GM04503 (cell line): ENCODE measurements around the gene ATP8B4.

Source experiments
- DNase-seq: peaks from one replicate; pipeline ENCODE4 v3.0.0-alpha.2; 2012; ENCODE audit warnings: low read depth

The ATP8B4 gene

DNA sequence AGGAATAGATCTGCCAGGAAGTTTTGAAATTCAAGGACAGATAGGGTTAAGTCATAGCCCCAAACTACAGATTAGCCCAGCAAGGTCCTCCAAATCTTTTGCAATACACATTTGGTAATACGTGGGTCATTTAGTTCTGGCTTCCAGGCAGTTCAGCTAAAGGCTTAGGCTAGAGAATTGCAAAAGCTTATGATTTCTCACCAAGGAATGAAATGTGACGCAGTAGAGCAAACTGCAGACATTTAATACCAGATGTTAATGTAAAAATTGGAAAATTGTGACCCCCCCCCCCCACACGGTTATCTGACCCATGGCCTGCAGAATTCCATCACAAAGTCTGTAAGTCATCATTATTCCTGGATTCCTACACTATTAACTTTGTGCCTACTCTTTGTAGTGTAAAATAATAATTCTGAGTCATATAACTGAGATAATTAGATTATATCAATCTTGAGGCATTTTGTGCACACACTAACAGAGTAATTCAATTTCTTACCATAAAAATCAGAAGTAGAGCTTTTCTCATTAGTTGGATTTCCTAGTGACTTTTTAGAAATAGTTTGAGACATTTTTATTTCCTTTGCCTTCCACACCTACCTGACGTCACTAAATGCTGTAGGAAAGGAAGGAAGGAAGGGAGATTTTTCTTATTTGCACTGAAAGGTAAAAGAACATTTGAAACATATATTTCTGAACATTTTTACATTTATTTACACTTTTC, 263.0 kb downstream of the ATP8B4 start:
- peak; percentile 98 for DNase-seq

DNA sequence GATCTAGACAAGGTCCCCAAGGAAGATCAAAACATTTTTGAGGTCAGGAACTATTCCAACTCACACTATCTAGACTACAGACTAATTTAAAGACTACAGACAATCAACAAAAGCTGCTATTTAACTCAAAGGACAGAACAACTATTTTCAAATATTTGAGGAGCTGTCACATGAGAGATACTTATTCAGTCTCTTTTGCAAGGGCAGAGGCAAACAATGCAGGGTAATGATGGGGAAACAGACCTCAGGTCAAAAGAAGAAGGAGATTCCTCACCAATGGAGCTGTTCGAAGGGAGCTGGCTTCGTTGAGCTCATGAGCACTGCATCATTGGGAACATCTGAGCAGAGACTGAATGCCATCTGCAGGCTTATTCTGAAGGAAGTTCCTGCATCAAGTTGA, 266.3 kb downstream of the ATP8B4 start:
- no peak for DNase-seq

GRCh38 chr15:49848807-49849206, 270.2 kb downstream of the ATP8B4 start:
- no peak for DNase-seq

DNA sequence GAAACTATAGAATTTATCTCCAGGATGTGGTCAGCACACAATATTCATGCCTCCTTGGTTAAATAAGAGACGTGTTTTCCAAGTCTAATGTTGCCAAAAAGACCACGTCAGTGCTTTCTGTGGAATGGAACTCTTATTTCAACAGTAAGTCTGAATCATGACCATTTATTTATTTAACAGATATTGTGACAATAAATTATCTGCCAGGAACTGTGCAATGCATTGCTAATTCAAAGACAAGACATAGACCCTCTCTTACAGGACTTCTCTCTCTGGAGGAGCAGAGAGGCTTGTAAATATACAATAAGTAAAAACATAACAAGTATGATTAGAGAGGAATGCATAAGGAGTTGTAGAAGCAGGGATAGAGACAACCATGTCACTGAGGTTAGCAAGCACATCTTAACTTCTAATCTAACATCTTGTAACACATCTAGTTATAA, 270.7 kb downstream of the ATP8B4 start:
- DNase-seq, result peak; percentile 97

GRCh38 chr15:49847423-49848281, 271.4 kb downstream of the ATP8B4 start:
- no peak for DNase-seq

- no peak for DNase-seq
Observed at GRCh38 chr15:49844390-49844789, 274.6 kb downstream of the ATP8B4 start.

GRCh38 chr15:49843725-49844124, 275.3 kb downstream of the ATP8B4 start:
- DNase-seq, result no peak

GRCh38 chr15:49842031-49842730, 276.9 kb downstream of the ATP8B4 start:
- no peak for DNase-seq

- DNase-seq, result no peak
Observed at GRCh38 chr15:49832511-49832910, 286.5 kb downstream of the ATP8B4 start.

DNA sequence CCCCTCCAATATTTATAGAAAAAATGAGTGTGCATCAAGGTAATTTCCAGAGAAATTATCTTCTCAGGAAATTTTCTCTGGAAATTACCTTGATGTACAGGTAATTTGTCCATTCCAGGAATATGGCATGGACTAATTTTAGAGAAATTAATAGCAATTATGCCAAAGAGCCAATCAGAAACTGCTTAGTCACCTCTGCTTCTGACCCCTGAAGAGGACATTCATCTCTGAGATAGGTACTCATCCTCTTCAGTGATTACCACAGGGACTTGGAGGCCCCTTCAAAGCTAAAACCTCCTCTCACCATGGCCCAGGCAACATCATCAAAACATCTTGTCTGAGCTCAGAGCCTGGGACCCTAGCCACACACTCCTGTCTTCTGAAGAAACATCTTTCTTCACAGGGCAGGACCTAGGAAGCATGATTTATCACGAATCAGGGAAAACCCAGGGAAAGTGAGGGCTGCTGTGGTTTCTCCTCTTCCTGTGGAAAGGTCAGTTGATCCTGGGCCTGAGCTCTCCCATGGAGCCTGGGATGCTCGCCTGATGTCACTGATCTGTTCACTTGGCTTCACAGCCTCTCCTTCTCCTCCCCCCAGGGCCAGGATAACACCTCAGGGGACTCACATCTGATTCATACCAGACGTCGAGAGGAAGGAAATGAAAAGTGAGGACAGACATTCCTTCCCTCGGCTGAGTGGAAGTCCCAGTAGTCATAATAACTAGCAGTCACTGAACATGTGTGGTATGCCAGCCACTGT, 287.6 kb downstream of the ATP8B4 start:
- DNase-seq, result peak; percentile 98

DNA sequence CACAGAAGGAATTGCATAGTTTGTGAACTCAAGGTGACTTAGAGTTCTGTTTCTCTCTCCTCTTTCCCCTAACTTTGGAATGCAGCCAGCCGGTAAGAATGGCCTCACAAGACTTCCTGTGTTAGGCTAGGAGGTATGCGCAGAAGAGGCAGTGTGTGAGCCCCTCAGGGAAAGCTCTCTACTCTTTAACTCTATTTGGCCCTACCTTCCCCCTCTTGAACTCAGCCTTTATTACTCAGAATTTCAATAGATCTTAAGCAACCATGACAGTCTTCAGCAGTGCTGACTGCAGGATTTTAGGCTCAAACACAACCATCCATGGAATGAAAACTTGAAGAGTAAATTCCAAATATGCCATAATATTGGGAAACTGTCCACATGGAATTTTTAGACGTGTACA, 288.6 kb downstream of the ATP8B4 start:
- DNase-seq, result no peak

- no peak for DNase-seq
Observed at GRCh38 chr15:49827311-49827710, 291.7 kb downstream of the ATP8B4 start.

- DNase-seq, result no peak
Observed at GRCh38 chr15:49826640-49827234, 292.3 kb downstream of the ATP8B4 start.

DNA sequence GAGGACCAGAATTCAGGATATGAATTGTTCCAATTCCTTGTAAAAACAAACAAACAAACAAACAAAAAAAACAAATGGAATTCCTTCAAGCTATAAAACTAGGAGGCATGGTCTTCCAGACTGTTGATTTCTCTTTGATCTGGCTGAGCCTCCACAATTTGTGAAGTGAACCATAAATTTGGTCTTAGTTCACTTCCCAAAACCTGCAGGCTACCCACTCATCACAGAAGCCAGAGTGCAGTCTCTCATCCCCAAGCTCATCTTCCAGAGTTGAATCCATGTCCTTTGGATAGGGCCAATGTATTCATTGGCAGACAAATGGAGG, 294.3 kb downstream of the ATP8B4 start:
- DNase-seq, result no peak

DNA sequence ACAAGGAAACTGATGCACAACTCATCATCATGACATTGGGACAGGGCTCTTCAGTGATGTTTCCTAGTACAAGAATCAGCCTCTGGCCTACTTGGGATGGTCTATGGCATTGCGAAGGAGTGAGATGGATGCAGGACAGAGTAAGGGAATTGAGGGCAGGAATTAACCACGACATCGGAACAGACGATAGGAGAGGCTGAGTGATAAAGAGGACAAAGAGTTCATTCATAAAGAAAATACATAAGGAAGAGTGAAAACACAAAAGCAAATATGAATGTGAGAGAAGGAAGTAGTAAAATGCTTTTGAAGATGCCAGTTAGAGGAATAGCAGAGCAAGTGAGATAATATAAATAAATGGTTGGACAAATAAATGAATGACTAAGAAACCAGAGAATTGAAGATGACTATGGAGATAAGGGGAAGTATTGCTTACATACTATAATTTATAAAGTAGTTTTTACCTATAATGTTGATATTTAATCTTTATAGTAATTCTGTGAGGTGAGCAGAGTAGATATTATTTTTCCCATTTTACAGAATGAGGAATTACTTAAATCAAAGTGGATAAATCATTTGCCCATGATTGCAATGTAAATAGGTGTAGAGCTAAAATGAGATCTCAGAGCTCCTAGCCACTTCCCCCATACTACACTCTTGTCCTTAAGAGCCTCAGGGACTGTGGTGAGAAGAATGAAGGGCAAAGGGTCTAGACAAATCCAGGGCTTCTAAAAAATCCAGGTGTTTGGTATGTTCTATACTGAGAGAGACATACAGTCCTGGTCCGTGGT, 294.9 kb downstream of the ATP8B4 start:
- DNase-seq, result no peak

DNA sequence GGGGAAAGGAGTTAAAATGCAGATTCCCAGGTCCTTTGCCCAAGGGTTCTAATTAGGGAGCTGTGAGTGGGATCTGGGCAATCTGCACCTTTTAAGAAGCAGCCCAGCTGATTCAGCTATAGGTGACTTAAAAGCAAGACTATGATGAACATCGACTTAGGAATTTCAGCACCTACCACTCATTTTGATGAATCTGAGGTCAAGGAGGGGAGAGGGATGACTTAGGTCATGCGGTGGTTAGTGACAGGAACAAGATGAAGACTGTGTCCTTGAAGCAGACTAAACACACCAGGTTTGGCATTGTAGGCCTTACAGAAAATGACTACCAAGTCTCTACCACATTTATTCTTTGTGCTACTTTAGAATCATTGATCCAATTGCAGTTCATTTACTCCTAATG, 301.9 kb downstream of the ATP8B4 start:
- DNase-seq, result no peak

GRCh38 chr15:49815950-49816349, 303.1 kb downstream of the ATP8B4 start:
- DNase-seq, result peak; percentile 90

- DNase-seq, result no peak
Observed at GRCh38 chr15:49815526-49815925, 303.5 kb downstream of the ATP8B4 start.

- no peak for DNase-seq
Observed at GRCh38 chr15:49814709-49815108, 304.3 kb downstream of the ATP8B4 start.

GRCh38 chr15:49813625-49814024, 305.4 kb downstream of the ATP8B4 start:
- no peak for DNase-seq

- no peak for DNase-seq
Observed at GRCh38 chr15:49810720-49811119, 308.3 kb downstream of the ATP8B4 start.
